Fibroblast of pulmonary artery (primary cell): ENCODE measurements around the gene ASXL1.
A peak's percentile ranks its signal among the peaks of the same experiment; 100 is the strongest.
"Not testable (repeated sequence)": the region's sequence is repeated elsewhere in the genome, so short reads cannot be mapped to it uniquely, and the experiment has no call there.

ENCODE experiments used
- DNase-seq: peaks from one replicate; pipeline ENCODE4 v3.0.0-alpha.2; 2010; ENCODE audit warnings: low read depth
- H3K4me3 ChIP-seq: replicated peaks from 2 replicates; pipeline ENCODE4 v1.5.1; 2011; ENCODE audit warnings: low read depth, mild to moderate bottlenecking, control low read depth, low read length, moderate library complexity
- CTCF ChIP-seq: IDR thresholded peaks from 2 replicates; pipeline ENCODE4 v1.5.1; 2011; ENCODE audit warnings: mild to moderate bottlenecking, control low read depth, low read length, inconsistent platforms; ENCODE audit errors: missing control alignments

The ASXL1 gene

GRCh38 chr20:32337937-32338661 is 20.0 kb upstream of the ASXL1 start:
- TF ChIP-seq CTCF, result no peak
- DNase-seq, result no peak
- no peak overlapping the region for H3K4me3 ChIP-seq

GRCh38 chr20:32338665-32339064 is 19.5 kb upstream of the ASXL1 start:
- no peak for TF ChIP-seq CTCF
- no peak for DNase-seq
- no peak overlapping the region for H3K4me3 ChIP-seq

GRCh38 chr20:32339116-32339515 is 19.0 kb upstream of the ASXL1 start:
- TF ChIP-seq CTCF, result no peak
- DNase-seq, result no peak
- H3K4me3 ChIP-seq, result no peak overlapping the region

GRCh38 chr20:32341053-32341452 is 17.1 kb upstream of the ASXL1 start:
- H3K4me3 ChIP-seq, DNase-seq: not testable (repeated sequence)

GRCh38 chr20:32343439-32343838 is 14.7 kb upstream of the ASXL1 start:
- no peak overlapping the region for H3K4me3 ChIP-seq
- TF ChIP-seq CTCF, result no peak
- peak; percentile 81 for DNase-seq

- no peak overlapping the region for H3K4me3 ChIP-seq
- TF ChIP-seq CTCF, result no peak
- no peak for DNase-seq
Measured at GRCh38 chr20:32344835-32345506, 13.2 kb upstream of the ASXL1 start.

GRCh38 chr20:32348207-32348606 is 9.9 kb upstream of the ASXL1 start:
- no peak for DNase-seq
- no peak overlapping the region for H3K4me3 ChIP-seq
- no peak for TF ChIP-seq CTCF
